EH (cell line): ENCODE results near the gene PYCR2.

Source experiments
- DNase-seq: peaks from one replicate; pipeline ENCODE4 v3.0.0-alpha.2; 2015; ENCODE audit warnings: low read depth

PYCR2 gene

GRCh38 chr1:225876900-225877510 lies 47.0 kb downstream of the PYCR2 start:
- no peak for DNase-seq

DNA sequence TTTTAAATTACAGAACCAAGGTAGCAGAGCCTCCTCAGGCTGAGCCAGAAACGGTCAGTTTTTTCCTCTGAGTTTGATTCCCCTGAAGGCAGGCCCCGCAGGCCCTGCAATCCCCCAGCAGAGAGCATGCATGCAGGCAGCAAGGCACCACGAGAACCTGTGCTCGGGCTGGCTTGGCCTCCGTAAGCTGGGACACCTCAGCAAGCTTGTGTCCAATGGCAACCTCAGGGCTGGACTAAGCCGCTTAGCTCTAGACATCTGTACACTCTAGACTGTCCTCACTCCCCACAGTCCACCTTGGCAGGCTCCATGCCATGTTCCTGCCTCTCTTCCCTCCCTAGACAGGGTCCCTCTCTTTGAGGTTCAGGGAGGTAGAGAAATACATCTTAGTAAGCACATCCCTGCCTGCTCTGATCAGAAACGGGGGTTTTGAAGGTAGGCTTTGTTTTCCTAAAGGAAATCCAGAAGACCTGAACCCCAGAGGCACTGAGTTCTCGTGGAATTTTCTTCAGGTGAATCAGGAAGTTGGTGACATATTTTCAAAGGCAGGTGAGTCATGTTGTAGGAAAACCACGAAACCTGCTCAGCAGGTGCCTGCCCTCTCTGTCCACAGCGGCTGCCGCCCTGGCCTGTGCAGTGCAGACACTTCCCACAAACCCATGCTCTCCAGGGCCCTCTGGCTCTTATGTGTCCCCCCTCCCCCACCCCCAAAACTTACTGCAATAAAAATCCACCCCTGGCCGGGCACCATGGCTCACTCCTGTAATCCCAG lies 48.8 kb downstream of the PYCR2 start:
- DNase-seq, result no peak

GRCh38 chr1:225874431-225874830 lies 49.6 kb downstream of the PYCR2 start:
- no peak for DNase-seq

DNA sequence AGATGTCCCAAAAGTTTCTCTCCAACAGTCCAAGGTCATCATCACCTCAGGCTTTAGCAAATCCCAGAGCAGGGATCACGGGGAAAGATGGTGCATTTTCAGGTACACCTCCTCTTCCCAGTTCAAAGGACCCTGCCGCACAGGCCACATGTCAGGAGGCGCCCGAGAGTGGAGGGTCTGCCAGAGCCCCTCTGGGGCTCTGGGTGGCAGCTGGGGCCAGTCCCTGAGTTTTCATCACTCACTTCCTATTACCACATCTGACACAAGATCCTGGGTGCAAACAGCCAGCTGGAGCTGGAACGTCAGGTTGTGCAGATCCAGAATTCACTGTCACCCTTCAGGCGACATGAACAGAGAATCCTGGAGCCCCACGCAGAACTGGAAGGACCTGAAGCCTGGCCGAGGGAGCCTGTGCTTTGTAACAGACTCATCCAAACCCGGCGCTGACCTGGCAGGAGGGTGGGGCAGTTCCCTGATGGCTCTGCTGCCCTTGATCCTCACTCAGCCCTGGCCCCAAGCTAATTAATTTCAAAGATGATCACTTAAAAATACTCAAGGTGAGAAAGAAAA lies 50.7 kb downstream of the PYCR2 start:
- no peak for DNase-seq

GRCh38 chr1:225872075-225872430 lies 52.0 kb downstream of the PYCR2 start:
- no peak for DNase-seq

DNA sequence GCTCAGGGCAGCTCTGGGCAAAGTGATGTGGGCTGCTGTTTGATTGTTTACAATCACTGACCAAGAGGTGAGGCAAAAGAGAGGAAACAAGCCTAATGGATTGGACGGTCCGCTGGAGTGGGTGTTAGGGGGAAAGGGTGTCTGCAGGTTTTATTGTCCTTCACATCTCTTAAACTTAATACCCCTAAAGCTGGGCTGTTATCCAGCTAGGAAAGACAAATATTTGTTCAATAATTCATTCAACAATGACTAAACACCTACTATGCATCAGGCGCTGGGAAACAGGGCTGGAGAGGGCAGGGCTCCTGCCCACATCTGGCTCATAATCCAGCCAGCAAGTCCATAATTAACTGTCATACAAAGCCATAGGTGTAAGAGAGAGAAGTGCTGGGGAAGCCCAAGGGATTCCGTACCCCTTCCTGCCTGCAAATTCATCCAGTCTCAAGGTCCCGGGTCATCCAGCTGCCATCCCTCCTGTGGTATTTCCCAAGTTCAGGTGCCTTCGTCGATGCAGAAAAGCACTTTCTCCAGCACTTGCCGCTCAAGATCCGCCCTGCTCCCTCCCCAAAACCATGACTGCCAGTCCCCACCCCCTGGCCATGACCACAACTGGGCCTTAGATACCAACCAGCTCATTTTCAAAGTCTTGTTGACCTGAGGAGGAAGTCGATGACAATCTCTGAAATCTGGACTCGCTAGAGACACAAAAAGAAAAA lies 52.5 kb downstream of the PYCR2 start:
- no peak for DNase-seq

GRCh38 chr1:225870911-225871310 lies 53.1 kb downstream of the PYCR2 start:
- DNase-seq, result no peak
